Measurements from ENCODE around the gene ARMC12. TPM values are rescaled to one million over a fixed set of nuclear protein-coding genes. Genes with fewer than 3 reads are reported as not detected.

Gene ARMC12
- total RNA-seq, 4 donors from 2014 or later: 0.26 to 1.5 TPM; not detected in 2

DNA sequence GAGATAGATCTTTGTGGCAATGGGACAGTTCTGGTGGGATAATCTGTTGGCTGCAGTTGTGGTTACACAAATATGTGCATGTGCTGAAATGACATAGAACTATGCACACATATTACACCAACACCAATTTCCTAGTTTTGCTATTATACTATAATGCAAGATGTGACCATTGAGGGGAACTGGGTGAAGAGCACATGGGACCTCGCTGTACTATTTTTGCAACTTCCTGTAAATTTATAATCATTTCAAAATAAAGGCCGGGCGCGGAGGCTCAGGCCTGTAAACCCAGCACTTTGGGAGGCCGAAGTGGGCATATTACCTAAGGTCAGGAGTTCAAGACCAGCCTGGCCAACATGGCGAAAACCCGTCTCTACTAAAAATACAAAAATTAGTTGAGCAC, 8.7 kb downstream of the ARMC12 start:
- Histone ChIP-seq H3K36me3 (no peaks in the 10 kb centered on the region), H3K4me1 (no peaks in the 10 kb centered on the region), H3K9me3 (no peaks in the 10 kb centered on the region), H3K27me3 (no peaks in the 10 kb centered on the region), H3K4me3 (no peak overlapping the region), H3K27ac (no peak overlapping the region)
- no peak for DNase-seq
- TF ChIP-seq, protein P1, sequence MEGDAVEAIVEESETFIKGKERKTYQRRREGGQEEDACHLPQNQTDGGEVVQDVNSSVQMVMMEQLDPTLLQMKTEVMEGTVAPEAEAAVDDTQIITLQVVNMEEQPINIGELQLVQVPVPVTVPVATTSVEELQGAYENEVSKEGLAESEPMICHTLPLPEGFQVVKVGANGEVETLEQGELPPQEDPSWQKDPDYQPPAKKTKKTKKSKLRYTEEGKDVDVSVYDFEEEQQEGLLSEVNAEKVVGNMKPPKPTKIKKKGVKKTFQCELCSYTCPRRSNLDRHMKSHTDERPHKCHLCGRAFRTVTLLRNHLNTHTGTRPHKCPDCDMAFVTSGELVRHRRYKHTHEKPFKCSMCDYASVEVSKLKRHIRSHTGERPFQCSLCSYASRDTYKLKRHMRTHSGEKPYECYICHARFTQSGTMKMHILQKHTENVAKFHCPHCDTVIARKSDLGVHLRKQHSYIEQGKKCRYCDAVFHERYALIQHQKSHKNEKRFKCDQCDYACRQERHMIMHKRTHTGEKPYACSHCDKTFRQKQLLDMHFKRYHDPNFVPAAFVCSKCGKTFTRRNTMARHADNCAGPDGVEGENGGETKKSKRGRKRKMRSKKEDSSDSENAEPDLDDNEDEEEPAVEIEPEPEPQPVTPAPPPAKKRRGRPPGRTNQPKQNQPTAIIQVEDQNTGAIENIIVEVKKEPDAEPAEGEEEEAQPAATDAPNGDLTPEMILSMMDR (IDR thresholded peaks at IDR 0.05): no peak
- no peak for TF ChIP-seq POLR2A (IDR thresholded peaks at IDR 0.05)
- 68 to 98% methylated on average over 7 of the region's 7 CpGs for WGBS, 2 donors
- intact Hi-C loops (cut with DNase I): no loop called here

DNA sequence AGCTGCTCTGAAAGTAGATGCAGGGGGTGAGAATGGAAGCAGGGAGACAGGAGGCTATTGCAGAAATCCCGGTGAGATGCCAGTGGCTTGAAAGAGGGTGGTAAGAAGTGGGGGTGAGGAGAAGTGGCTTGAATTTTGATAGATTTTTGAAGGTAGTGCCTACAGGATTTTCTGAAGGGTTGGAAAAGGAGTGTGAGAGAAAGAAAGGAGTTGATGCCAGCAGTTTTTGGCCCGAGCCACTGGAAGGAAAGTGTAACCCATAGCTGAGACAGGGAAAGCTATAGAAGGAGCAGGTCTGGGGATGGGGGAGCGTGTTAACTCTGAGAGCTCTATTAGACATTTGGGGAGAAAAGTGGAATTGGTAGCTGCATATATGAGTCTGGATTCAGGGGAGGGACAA, 9.7 kb downstream of the ARMC12 start:
- H3K4me3 ChIP-seq: no peak overlapping the region
- H3K36me3 ChIP-seq: no peaks in the 10 kb centered on the region
- H3K27me3 ChIP-seq: no peaks in the 10 kb centered on the region
- intact Hi-C loops (cut with DNase I): no loop called here
- H3K4me1 ChIP-seq: no peaks in the 10 kb centered on the region
- 89 to 90% methylated on average over 3 of the region's 3 CpGs for WGBS, 2 donors
- no peak overlapping the region for H3K27ac ChIP-seq
- no peaks in the 10 kb centered on the region for H3K9me3 ChIP-seq
- no peak for TF ChIP-seq POLR2A (IDR thresholded peaks at IDR 0.05)
- TF ChIP-seq, protein P1 (IDR thresholded peaks at IDR 0.05): no peak
- DNase-seq: no peak

DNA sequence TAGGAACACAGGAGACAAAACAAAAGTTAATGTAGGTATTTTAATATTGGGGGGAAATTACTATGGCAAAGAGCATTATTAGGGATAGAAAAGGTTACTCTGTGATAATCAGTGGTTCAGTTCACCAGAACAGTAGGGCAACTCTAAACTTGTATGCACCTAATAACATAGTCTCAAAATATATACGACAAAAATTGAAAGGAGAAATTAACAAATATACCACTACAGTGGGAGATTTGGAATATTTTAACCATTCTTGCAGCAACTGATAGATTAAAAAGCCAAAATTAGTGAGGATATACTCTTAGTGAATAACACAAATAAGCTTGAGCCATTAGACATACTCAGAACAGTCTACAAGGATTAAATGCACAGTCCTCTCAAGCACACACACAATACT, 11.0 kb downstream of the ARMC12 start:
- no peak overlapping the region for H3K27ac ChIP-seq
- H3K36me3 ChIP-seq: no peaks in the 10 kb centered on the region
- H3K27me3 ChIP-seq: no peaks in the 10 kb centered on the region
- TF ChIP-seq, protein P1 (IDR thresholded peaks at IDR 0.05): no peak
- no peak for TF ChIP-seq POLR2A (IDR thresholded peaks at IDR 0.05)
- 92% methylated on average over 1 of the region's 1 CpG for WGBS, 2 donors
- no peaks in the 10 kb centered on the region for H3K9me3 ChIP-seq
- no peak for DNase-seq
- no peak overlapping the region for H3K4me3 ChIP-seq
- intact Hi-C loops (cut with DNase I): no loop called here
- no peaks in the 10 kb centered on the region for H3K4me1 ChIP-seq

DNA sequence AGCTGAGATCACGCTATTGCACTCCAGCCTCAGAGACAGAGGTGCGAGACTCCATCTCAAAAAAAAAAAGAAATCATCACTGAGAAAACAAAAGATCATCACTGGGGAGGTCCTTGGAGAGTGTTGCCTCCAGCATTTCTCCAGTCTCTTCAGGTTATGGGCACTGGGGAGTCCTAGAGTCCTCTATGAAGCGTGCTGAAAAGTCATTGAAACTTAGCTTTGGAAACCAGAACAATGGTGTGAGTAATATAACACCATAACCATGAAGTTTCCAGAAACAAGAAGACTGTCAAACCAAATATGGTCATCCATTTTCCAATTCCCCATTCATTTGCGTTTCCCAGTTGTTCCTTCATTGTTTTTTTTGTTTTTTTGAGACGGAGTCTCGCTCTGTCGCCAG, 13.7 kb downstream of the ARMC12 start:
- H3K27ac ChIP-seq: no peak overlapping the region
- WGBS, 2 donors: 86 to 87% methylated on average over 7 of the region's 7 CpGs
- no peak overlapping the region for H3K4me3 ChIP-seq
- H3K27me3 ChIP-seq: no peaks in the 10 kb centered on the region
- no peak for TF ChIP-seq POLR2A (IDR thresholded peaks at IDR 0.05)
- TF ChIP-seq, protein P1 (IDR thresholded peaks at IDR 0.05): no peak
- H3K4me1 ChIP-seq: peaks cover 0 to 4% (median 0%) of the 10 kb centered on the region in 3 donors
- H3K36me3 ChIP-seq: no peaks in the 10 kb centered on the region
- intact Hi-C loops (cut with DNase I): no loop called here
- H3K9me3 ChIP-seq: no peaks in the 10 kb centered on the region
- no peak for DNase-seq

DNA sequence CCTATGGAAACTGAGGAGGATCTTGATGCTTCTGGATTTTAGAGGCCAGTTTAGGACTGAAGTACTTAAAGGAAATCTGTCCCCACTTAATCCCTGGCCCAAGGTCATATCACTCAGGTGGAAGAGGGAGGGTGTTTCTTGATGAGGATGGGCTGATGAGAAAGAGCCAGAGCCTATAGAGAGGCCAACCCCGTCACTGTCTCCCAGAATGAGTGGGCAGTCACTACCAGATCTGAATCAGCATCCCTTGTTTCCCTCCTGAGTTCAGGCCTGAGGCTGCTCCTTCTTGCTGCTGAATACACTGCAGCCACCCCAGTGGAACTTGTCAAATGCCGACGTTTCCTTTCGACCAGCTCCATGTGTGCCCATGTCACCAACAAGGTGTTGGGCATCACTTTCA, 14.8 kb downstream of the ARMC12 start:
- H3K4me1 ChIP-seq: peaks cover 0 to 4% (median 0%) of the 10 kb centered on the region in 3 donors
- no peaks in the 10 kb centered on the region for H3K9me3 ChIP-seq
- 59 to 72% methylated on average over 3 to 4 of the region's 4 CpGs for WGBS, 2 donors
- DNase-seq: no peak
- H3K27ac ChIP-seq: no peak overlapping the region
- TF ChIP-seq, protein P1 (IDR thresholded peaks at IDR 0.05): no peak
- TF ChIP-seq POLR2A (IDR thresholded peaks at IDR 0.05): no peak
- H3K27me3 ChIP-seq: no peaks in the 10 kb centered on the region
- no peak overlapping the region for H3K4me3 ChIP-seq
- intact Hi-C loops (cut with DNase I): no loop called here
- H3K36me3 ChIP-seq: no peaks in the 10 kb centered on the region

Data from esophagus squamous epithelium (tissue), 5 donors.